NCI-H345 treated with DMSO at 0.1 percent for 48 hours (cell line): ENCODE measurements around the gene SMARCC2.
A peak's percentile ranks its signal among the peaks of the same experiment; 100 is the strongest.

Experiments used
- DNase-seq: peaks from one replicate; lab custom pipeline; 2025; ENCODE audit not compliant: unreplicated experiment; lab: John Stamatoyannopoulos, UW

SMARCC2 gene

GRCh38 chr12:56189099-56189917 is at the start of gene SMARCC2:
Gene SMARCC2 (minus strand): TSS chr12:56189483. CDS start chr12:56189461, 22 bp downstream.
- DNase-seq: peak; percentile 69

- DNase-seq: no peak
These were observed 48.3 kb upstream of the SMARCC2 start for GRCh38 chr12:56237552-56237951.

GRCh38 chr12:56236985-56237384 is 47.7 kb upstream of the SMARCC2 start:
- no peak for DNase-seq

GRCh38 chr12:56236091-56236490 is 46.8 kb upstream of the SMARCC2 start:
- no peak for DNase-seq

- DNase-seq: no peak
These were observed 45.6 kb upstream of the SMARCC2 start for GRCh38 chr12:56234746-56235436.

- no peak for DNase-seq
These were observed 41.9 kb upstream of the SMARCC2 start for GRCh38 chr12:56231184-56231582.

GRCh38 chr12:56230432-56231183 is 41.3 kb upstream of the SMARCC2 start:
- no peak for DNase-seq

- DNase-seq: no peak
These were observed 40.7 kb upstream of the SMARCC2 start, which contains the start of gene SLC39A5 for GRCh38 chr12:56229916-56230431. Gene SLC39A5 (plus strand): TSS chr12:56230051. CDS start chr12:56231275, 1,224 bp downstream.

- no peak for DNase-seq
These were observed 39.8 kb upstream of the SMARCC2 start for GRCh38 chr12:56229082-56229481.

GRCh38 chr12:56224954-56225353 is 35.7 kb upstream of the SMARCC2 start:
- DNase-seq: no peak

GRCh38 chr12:56224102-56224701 is 34.9 kb upstream of the SMARCC2 start, which contains the start of gene NABP2:
Gene NABP2 (plus strand): TSS chr12:56224342. CDS start chr12:56224857, 515 bp downstream.
- DNase-seq: peak; percentile 93

GRCh38 chr12:56223571-56224101 is 34.4 kb upstream of the SMARCC2 start:
- DNase-seq: no peak

- DNase-seq: no peak
These were observed 33.2 kb upstream of the SMARCC2 start for GRCh38 chr12:56222531-56222895.

- peak; percentile 94 for DNase-seq
These were observed 32.7 kb upstream of the SMARCC2 start, which contains the start of gene RNF41 for GRCh38 chr12:56221757-56222530. Gene RNF41 (minus strand): TSS chr12:56221922. CDS start chr12:56214047, 7,875 bp downstream.

- DNase-seq: no peak
These were observed 32.0 kb upstream of the SMARCC2 start for GRCh38 chr12:56221232-56221756.

GRCh38 chr12:56220611-56221231 is 31.4 kb upstream of the SMARCC2 start:
- no peak for DNase-seq

GRCh38 chr12:56219840-56220239 is 30.6 kb upstream of the SMARCC2 start:
- no peak for DNase-seq

GRCh38 chr12:56216461-56216860 is 27.2 kb upstream of the SMARCC2 start:
- no peak for DNase-seq

- no peak for DNase-seq
These were observed 24.6 kb upstream of the SMARCC2 start for GRCh38 chr12:56213878-56214277.
